WERI-Rb-1 (cell line): ENCODE data around the gene PRPH.

ENCODE experiments used
- DNase-seq: peaks from one replicate; pipeline ENCODE4 v3.0.0-alpha.2; 2020
- H3K27ac ChIP-seq: fragments of 250-450 bp; sonication (Bioruptor Pico); 2 replicates; pipeline ENCODE4 v1.5.1; 2020; ENCODE audit warnings: mild to moderate bottlenecking, moderate library complexity
- H3K27me3 ChIP-seq: fragments of 250-450 bp; sonication (Bioruptor Pico); 2 replicates; pipeline ENCODE4 v1.5.1; 2021; ENCODE audit warnings: mild to moderate bottlenecking, low read depth, moderate library complexity; ENCODE audit not compliant: insufficient read depth, severe bottlenecking
- H3K36me3 ChIP-seq: fragments of 250-450 bp; sonication (Bioruptor Pico); 2 replicates; pipeline ENCODE4 v1.5.1; 2020; ENCODE audit warnings: mild to moderate bottlenecking, moderate library complexity
- H3K4me3 ChIP-seq: 2 replicates; pipeline ENCODE4 v1.5.1; 2011; ENCODE audit warnings: low read depth, mild to moderate bottlenecking, control low read depth, low read length
- H3K9me3 ChIP-seq: fragments of 250-450 bp; sonication (Bioruptor Pico); 2 replicates; pipeline ENCODE4 v1.5.1; 2021; ENCODE audit warnings: mild to moderate bottlenecking, moderate library complexity; ENCODE audit not compliant: severe bottlenecking
- CTCF ChIP-seq: IDR thresholded peaks from 2 replicates; pipeline ENCODE4 v1.5.1; 2011; ENCODE audit warnings: low read depth, mild to moderate bottlenecking, control low read depth, inconsistent platforms, low read length

Gene PRPH

GRCh38 chr12:49259452-49259851 lies 35.5 kb upstream of the PRPH start:
- no peaks in the 10 kb centered on the region for H3K36me3 ChIP-seq
- H3K4me3 ChIP-seq: no peak overlapping the region
- no peaks in the 10 kb centered on the region for H3K27me3 ChIP-seq
- no peak overlapping the region for H3K27ac ChIP-seq
- no peak for DNase-seq
- H3K9me3 ChIP-seq: no peaks in the 10 kb centered on the region
- TF ChIP-seq CTCF: no peak

GRCh38 chr12:49260166-49260565 lies 34.8 kb upstream of the PRPH start:
- DNase-seq: no peak
- Histone ChIP-seq H3K36me3 (no peaks in the 10 kb centered on the region), H3K27me3 (no peaks in the 10 kb centered on the region), H3K4me3 (no peak overlapping the region), H3K27ac (no peak overlapping the region), H3K9me3 (no peaks in the 10 kb centered on the region)
- TF ChIP-seq CTCF: no peak

- DNase-seq: no peak
- no peak overlapping the region for H3K4me3 ChIP-seq
- TF ChIP-seq CTCF: no peak
- no peaks in the 10 kb centered on the region for H3K27me3 ChIP-seq
- no peaks in the 10 kb centered on the region for H3K36me3 ChIP-seq
- H3K9me3 ChIP-seq: no peaks in the 10 kb centered on the region
- H3K27ac ChIP-seq: no peak overlapping the region
Observed at GRCh38 chr12:49260571-49261363, 34.2 kb upstream of the PRPH start.

GRCh38 chr12:49261721-49262120 lies 33.2 kb upstream of the PRPH start:
- H3K36me3 ChIP-seq: no peaks in the 10 kb centered on the region
- no peak overlapping the region for H3K27ac ChIP-seq
- no peak overlapping the region for H3K4me3 ChIP-seq
- no peak for TF ChIP-seq CTCF
- DNase-seq: no peak
- H3K9me3 ChIP-seq: no peaks in the 10 kb centered on the region
- H3K27me3 ChIP-seq: no peaks in the 10 kb centered on the region

- no peaks in the 10 kb centered on the region for H3K36me3 ChIP-seq
- H3K27me3 ChIP-seq: no peaks in the 10 kb centered on the region
- no peak for TF ChIP-seq CTCF
- H3K27ac ChIP-seq: no peak overlapping the region
- no peak overlapping the region for H3K4me3 ChIP-seq
- no peak for DNase-seq
- H3K9me3 ChIP-seq: no peaks in the 10 kb centered on the region
Observed at GRCh38 chr12:49263400-49263763, 31.6 kb upstream of the PRPH start.

GRCh38 chr12:49264466-49264872 lies 30.5 kb upstream of the PRPH start:
- no peak for DNase-seq
- TF ChIP-seq CTCF: no peak
- H3K4me3 ChIP-seq: no peak overlapping the region
- H3K36me3 ChIP-seq: no peaks in the 10 kb centered on the region
- no peaks in the 10 kb centered on the region for H3K27me3 ChIP-seq
- H3K27ac ChIP-seq: no peak overlapping the region
- no peaks in the 10 kb centered on the region for H3K9me3 ChIP-seq
